DND-41 (cell line): ENCODE data around the gene RAB37.

Experiments
- ATAC-seq: fragments of 200-7000 bp; cut with Tn5 transposase; 3 replicates; pipeline ENCODE4 v1.9.1; 2021; ENCODE audit warnings: low read depth; ENCODE audit not compliant: insufficient read depth
- DNase-seq: peaks from one replicate; pipeline ENCODE4 v3.0.0-alpha.2; 2020
- H2AFZ ChIP-seq: 2 replicates; pipeline ENCODE4 v1.6.0; 2012; ENCODE audit warnings: low read depth, low read length
- H3K27ac ChIP-seq: 2 replicates; pipeline ENCODE4 v1.5.1; 2012; ENCODE audit warnings: low read length, inconsistent platforms
- H3K27me3 ChIP-seq: fragments of 200-600 bp; sonication (generic); 2 replicates; pipeline ENCODE4 v1.6.0; 2012; ENCODE audit warnings: low read length, mild to moderate bottlenecking, inconsistent platforms; ENCODE audit not compliant: insufficient read depth, poor library complexity
- H3K36me3 ChIP-seq: 2 replicates; pipeline ENCODE4 v1.5.1; 2012; ENCODE audit warnings: low read length, inconsistent platforms; ENCODE audit not compliant: insufficient read depth
- H3K4me1 ChIP-seq: 2 replicates; pipeline ENCODE4 v1.5.1; 2012; ENCODE audit warnings: mild to moderate bottlenecking, low read length; ENCODE audit not compliant: insufficient read depth
- H3K4me2 ChIP-seq: 2 replicates; pipeline ENCODE4 v1.6.0; 2012; ENCODE audit warnings: mild to moderate bottlenecking, moderate library complexity, low read length, inconsistent platforms; ENCODE audit not compliant: insufficient read depth
- H3K4me3 ChIP-seq, 2 experiments: fragments of 200-600 bp in 1 of 2; shearing (Covaris generic) in 1 of 2; 2 replicates each; pipeline ENCODE4 v1.5.1; 2012 to 2016; ENCODE audit warnings: inconsistent platforms in 2 of 2, low read length in 2 of 2, mild to moderate bottlenecking in 2 of 2, low read depth in 1 of 2, moderate library complexity in 1 of 2
- H3K79me2 ChIP-seq: 2 replicates; pipeline ENCODE4 v1.6.0; 2012; ENCODE audit warnings: low read length, inconsistent platforms; ENCODE audit not compliant: insufficient read depth
- H3K9ac ChIP-seq: 2 replicates; pipeline ENCODE4 v1.6.0; 2012; ENCODE audit warnings: low read depth, mild to moderate bottlenecking, inconsistent platforms, low read length, moderate library complexity
- H3K9me3 ChIP-seq: 2 replicates; pipeline ENCODE4 v1.5.1; 2012; ENCODE audit warnings: low read length, moderate library complexity, mild to moderate bottlenecking, inconsistent platforms; ENCODE audit not compliant: insufficient read depth, severe bottlenecking
- H4K20me1 ChIP-seq: 2 replicates; pipeline ENCODE4 v1.6.0; 2012; ENCODE audit warnings: low read length; ENCODE audit not compliant: insufficient read depth
- CTCF ChIP-seq: IDR thresholded peaks from 2 replicates; pipeline ENCODE4 v1.5.1; 2012; ENCODE audit warnings: borderline replicate concordance, low read length, moderate library complexity, mild to moderate bottlenecking; ENCODE audit not compliant: poor library complexity, severe bottlenecking; ENCODE audit errors: extremely low read depth
- EZH2 ChIP-seq: IDR thresholded peaks from 3 replicates; pipeline ENCODE4 v1.6.1; 2012; ENCODE audit warnings: borderline replicate concordance, low read depth, mild to moderate bottlenecking, moderate library complexity, low read length, inconsistent platforms; ENCODE audit not compliant: severe bottlenecking

The RAB37 gene

GRCh38 chr17:74728033-74728701 lies 8.9 kb upstream of the RAB37 start:
- TF ChIP-seq CTCF (no peak), EZH2 (no peak)
- ATAC-seq, result no peak
- no peaks in the 10 kb centered on the region for H3K79me2 ChIP-seq

GRCh38 chr17:74728702-74729075 lies 8.4 kb upstream of the RAB37 start:
- Histone ChIP-seq H3K27ac (no peak overlapping the region), H3K9me3 (no peaks in the 10 kb centered on the region), H3K36me3 (no peaks in the 10 kb centered on the region), H3K4me3 (no peak overlapping the region), H3K79me2 (no peaks in the 10 kb centered on the region), H4K20me1 (no peaks in the 10 kb centered on the region), H3K4me1 (no peaks in the 10 kb centered on the region), H2AFZ (no peak overlapping the region), H3K4me2 (no peak overlapping the region), H3K9ac (no peak overlapping the region), H3K27me3 (no peaks in the 10 kb centered on the region)
- no peak for DNase-seq
- TF ChIP-seq CTCF, result no peak
- TF ChIP-seq EZH2, result no peak
- ATAC-seq, result no peak

More at GRCh38 chr17:74728033-74728701, 8.9 kb upstream of the RAB37 start:
- H3K36me3 ChIP-seq, result no peaks in the 10 kb centered on the region
- DNase-seq, result no peak
- no peaks in the 10 kb centered on the region for H3K9me3 ChIP-seq
- no peak overlapping the region for H3K4me2 ChIP-seq
- H2AFZ ChIP-seq, result no peak overlapping the region
- H3K27ac ChIP-seq, result no peak overlapping the region
- H3K4me3 ChIP-seq, result no peak overlapping the region
- no peaks in the 10 kb centered on the region for H3K27me3 ChIP-seq
- H3K4me1 ChIP-seq, result no peaks in the 10 kb centered on the region
- H3K9ac ChIP-seq, result no peak overlapping the region
- no peaks in the 10 kb centered on the region for H4K20me1 ChIP-seq

GRCh38 chr17:74729368-74729767 lies 7.7 kb upstream of the RAB37 start:
- ATAC-seq (no peak), DNase-seq (no peak)
- TF ChIP-seq CTCF (no peak), EZH2 (no peak)
- H3K27ac ChIP-seq, result no peak overlapping the region
- H3K9me3 ChIP-seq, result no peaks in the 10 kb centered on the region
- no peak overlapping the region for H3K9ac ChIP-seq
- H3K27me3 ChIP-seq, result no peaks in the 10 kb centered on the region
- H4K20me1 ChIP-seq, result no peaks in the 10 kb centered on the region
- no peak overlapping the region for H3K4me3 ChIP-seq
- no peaks in the 10 kb centered on the region for H3K36me3 ChIP-seq
- H3K4me2 ChIP-seq, result no peak overlapping the region
- no peak overlapping the region for H2AFZ ChIP-seq
- no peaks in the 10 kb centered on the region for H3K4me1 ChIP-seq
- H3K79me2 ChIP-seq, result no peaks in the 10 kb centered on the region
